ENCODE data around the gene TJP1.

- TF ChIP-seq CTCF (IDR thresholded peaks at IDR 0.05; ENCODE audit: poor library complexity) (no peak), EZH2 (IDR thresholded peaks at IDR 0.05; ENCODE audit: borderline replicate concordance) (no peak), EZH2phosphoT487 (IDR thresholded peaks at IDR 0.05; ENCODE audit: low read depth, severe bottlenecking, unreplicated experiment) (no peak)
Observed at GRCh38 chr15:29690765-29691475, 131.3 kb downstream of the TJP1 start.
